B cell (primary cell): ENCODE measurements around the gene FHIP2A. TPM values are rescaled to one million over a fixed set of nuclear protein-coding genes. Genes with fewer than 3 reads are reported as not detected.

Source experiments
- ATAC-seq: fragments of 200-7000 bp; cut with Tn5 transposase; one replicate; pipeline ENCODE4 v1.10.0; 2021; ENCODE audit warnings: low read depth, mild to moderate bottlenecking, moderate number of reproducible peaks, moderate library complexity
- CTCF ChIA-PET: fragments of 350-600 bp; sonication (Branson Sonifier 250); formaldehyde crosslinking; loops from one replicate; lab custom pipeline; 2021; ENCODE audit warnings: antibody characterized with exemption, inconsistent platforms; lab: Charles Lee
- POLR2A ChIA-PET: fragments of 350-600 bp; sonication (Branson Sonifier 250); formaldehyde crosslinking; loops from one replicate; lab custom pipeline; 2021; ENCODE audit warnings: antibody characterized with exemption; lab: Charles Lee
- DNase-seq: peaks from one replicate; pipeline ENCODE4 v3.0.0; 2013
- H2AFZ ChIP-seq: 2 replicates; pipeline ENCODE4 v1.6.1; 2012; ENCODE audit warnings: mild to moderate bottlenecking, low read depth, low read length; ENCODE audit not compliant: insufficient read depth, poor library complexity, severe bottlenecking
- H3K27ac ChIP-seq, 2 donors: 1 replicate in 1 of 2; 2 replicates in 1 of 2; pipeline ENCODE4 v1.5.1; 2012 to 2013; ENCODE audit warnings: low read length in 2 of 2, mild to moderate bottlenecking in 2 of 2, moderate library complexity in 1 of 2
- H3K27me3 ChIP-seq, 4 experiments: fragments of 200-600 bp in 1 of 4; sonication (generic) in 1 of 4; replicated peaks in 1 of 4; 1 replicate in 2 of 4; 2 replicates in 2 of 4; pipeline versions ENCODE4 v1.6.1 to v1.7.0; 2013 to 2016; ENCODE audit warnings: low read length in 3 of 4, mild to moderate bottlenecking in 2 of 4, mixed read lengths in 1 of 4, moderate library complexity in 1 of 4; ENCODE audit not compliant: insufficient read depth in 4 of 4, control insufficient read depth in 3 of 4; ENCODE audit errors: control extremely low read depth in 1 of 4
- H3K36me3 ChIP-seq, 2 experiments: replicated peaks in 1 of 2; 1 replicate in 1 of 2; 2 replicates in 1 of 2; pipeline versions ENCODE4 v1.6.1 to v1.7.1; 2013; ENCODE audit warnings: low read length in 1 of 2; ENCODE audit not compliant: insufficient read depth in 2 of 2, control insufficient read depth in 1 of 2; ENCODE audit errors: control extremely low read depth in 1 of 2, extremely low read depth in 1 of 2
- H3K4me1 ChIP-seq, 2 donors: fragments of 200-600 bp in 1 of 2; sonication (generic) in 1 of 2; 1 replicate in 1 of 2; 2 replicates in 1 of 2; pipeline versions ENCODE4 v1.5.1 to v1.6.1; 2013 to 2017; ENCODE audit warnings: low read length in 2 of 2; ENCODE audit not compliant: control insufficient read depth in 2 of 2, insufficient read depth in 2 of 2
- H3K4me2 ChIP-seq: replicated peaks from 2 replicates; pipeline ENCODE3; 2012; ENCODE audit warnings: mild to moderate bottlenecking, low read depth, low read length; ENCODE audit not compliant: poor library complexity, severe bottlenecking
- H3K4me3 ChIP-seq, 5 experiments: fragments of 200-600 bp in 1 of 5; sonication (generic) in 1 of 5; 1 replicate in 3 of 5; 2 replicates in 2 of 5; pipeline versions ENCODE4 v1.5.1 to v1.7.0; 2011 to 2016; ENCODE audit warnings: low read length in 4 of 5, mild to moderate bottlenecking in 4 of 5, low read depth in 2 of 5, control low read depth in 1 of 5, moderate library complexity in 1 of 5; ENCODE audit not compliant: insufficient read depth in 1 of 5; ENCODE audit errors: control extremely low read depth in 1 of 5, extremely low read depth in 1 of 5
- H3K79me2 ChIP-seq: fragments of 200-600 bp; sonication (generic); one replicate; pipeline ENCODE4 v1.6.0; 2016; ENCODE audit warnings: low read length; ENCODE audit not compliant: control insufficient read depth, insufficient read depth
- H3K9ac ChIP-seq: fragments of 200-600 bp; sonication (generic); 2 replicates; pipeline ENCODE4 v1.6.1; 2017; ENCODE audit warnings: mild to moderate bottlenecking, low read length, moderate library complexity
- H3K9me3 ChIP-seq, 3 donors: one replicate each; pipeline versions ENCODE4 v1.6.1 to v1.7.1; 2013; ENCODE audit warnings: low read length in 2 of 3; ENCODE audit not compliant: control insufficient read depth in 2 of 3, insufficient read depth in 1 of 3; ENCODE audit errors: control extremely low read depth in 1 of 3
- H4K20me1 ChIP-seq: 2 replicates; pipeline ENCODE4 v1.6.0; 2012; ENCODE audit warnings: mild to moderate bottlenecking, low read length; ENCODE audit not compliant: insufficient read depth, control insufficient read depth, poor library complexity, severe bottlenecking
- H3K27ac Mint-ChIP-seq: one replicate; pipeline ENCODE4 v1.8.0; 2021; ENCODE audit warnings: mixed read lengths
- H3K27me3 Mint-ChIP-seq: one replicate; pipeline ENCODE4 v1.8.0; 2021; ENCODE audit warnings: mixed read lengths
- H3K4me1 Mint-ChIP-seq: one replicate; pipeline ENCODE4 v1.8.0; 2021; ENCODE audit warnings: mixed read lengths
- H3K4me3 Mint-ChIP-seq: one replicate; pipeline ENCODE4 v1.8.0; 2021; ENCODE audit warnings: mixed read lengths
- H3K9me3 Mint-ChIP-seq: one replicate; pipeline ENCODE4 v1.8.0; 2022; ENCODE audit warnings: mixed read lengths; ENCODE audit not compliant: insufficient read depth
- EZH2 ChIP-seq: IDR thresholded peaks from 2 replicates; pipeline ENCODE4 v1.6.1; 2012; ENCODE audit warnings: borderline replicate concordance, low read depth, mild to moderate bottlenecking, moderate library complexity, low read length; ENCODE audit not compliant: insufficient read depth, poor library complexity, severe bottlenecking
- WGBS: methylation state at CpG from one replicate; pipeline ENCODE4 v1.1.5; 2013; ENCODE audit warnings: missing lambda C conversion rate; ENCODE audit not compliant: insufficient coverage; 5-methylcytosine and 5-hydroxymethylcytosine counted together
- intact Hi-C: fragments of 100-400 bp; cut with micrococcal nuclease; formaldehyde crosslinking; loops from one replicate; pipeline ENCODE4 v1.10.0; 2022
- polyA plus RNA-seq: library from polyadenylated mRNA; depleted of rRNA; stranded (reverse); fragments of >200 nt; gene quantifications from 2 replicates; pipeline ENCODE4 v1.2.3, GENCODE V29; 2012
- total RNA-seq, 2 donors: library from RNA; stranded (reverse); fragments of 120-200 nt in 1 of 2; gene quantifications; 1 replicate in 1 of 2; 2 replicates in 1 of 2; pipeline versions ENCODE4 v1.2.3 to v1.2.4, GENCODE V29; 2013 to 2022
- TF ChIP-seq, protein P1 (sequence below): fragments of 200-600 bp; IDR thresholded peaks from one replicate; pipeline ENCODE4 v1.8.0; 2022; ENCODE audit warnings: antibody characterized with exemption, mild to moderate bottlenecking

The FHIP2A gene
- total and polyA plus RNA-seq, 2 donors (not counting 1 experiment from before 2014, with no cell fraction given) = 4.9 to 18.2 TPM

DNA sequence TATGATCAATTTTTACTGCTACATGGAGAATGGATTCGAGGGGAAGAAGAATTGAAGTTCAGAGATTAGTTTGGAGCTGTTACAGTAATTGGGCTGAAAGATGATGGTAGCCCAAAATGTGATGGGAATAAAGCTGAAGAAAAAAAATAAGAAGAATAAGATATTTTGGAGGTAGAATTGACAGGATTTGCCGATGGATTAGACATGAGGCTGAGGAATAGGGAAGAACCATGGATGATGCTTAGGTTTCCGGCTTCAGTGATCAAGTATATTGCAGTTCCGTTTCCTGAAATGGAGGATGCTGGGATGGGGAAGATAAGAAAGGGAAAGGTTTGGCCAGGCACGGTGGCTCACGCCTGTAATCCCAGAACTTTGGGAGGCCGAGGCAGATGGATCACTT, 38.9 kb upstream of the FHIP2A start:
- H3K4me1 ChIP-seq = no peaks in the 10 kb centered on the region
- H2AFZ ChIP-seq = no peak overlapping the region
- H3K27ac ChIP-seq = no peak overlapping the region
- no peaks in the 10 kb centered on the region for H3K9me3 ChIP-seq
- WGBS = 96% methylated on average over 4 of the region's 7 CpGs
- H3K79me2 ChIP-seq = no peaks in the 10 kb centered on the region
- intact Hi-C loops = no loop called here
- no peak overlapping the region for H3K4me3 Mint-ChIP-seq
- ChIA-PET CTCF (interaction anchor here (1.7 to 2.3 kb wide), 2 partner anchors 311 to 479 kb away, joined by 4 to 9 read pairs; no protein-coding TSS in a partner anchor), POLR2A (no interaction called here)
- H4K20me1 ChIP-seq = no peaks in the 10 kb centered on the region
- H3K4me1 Mint-ChIP-seq = no peaks in the 10 kb centered on the region
- DNase-seq = no peak
- no peak for ATAC-seq
- H3K36me3 ChIP-seq = no peaks in the 10 kb centered on the region
- TF ChIP-seq, protein P1, sequence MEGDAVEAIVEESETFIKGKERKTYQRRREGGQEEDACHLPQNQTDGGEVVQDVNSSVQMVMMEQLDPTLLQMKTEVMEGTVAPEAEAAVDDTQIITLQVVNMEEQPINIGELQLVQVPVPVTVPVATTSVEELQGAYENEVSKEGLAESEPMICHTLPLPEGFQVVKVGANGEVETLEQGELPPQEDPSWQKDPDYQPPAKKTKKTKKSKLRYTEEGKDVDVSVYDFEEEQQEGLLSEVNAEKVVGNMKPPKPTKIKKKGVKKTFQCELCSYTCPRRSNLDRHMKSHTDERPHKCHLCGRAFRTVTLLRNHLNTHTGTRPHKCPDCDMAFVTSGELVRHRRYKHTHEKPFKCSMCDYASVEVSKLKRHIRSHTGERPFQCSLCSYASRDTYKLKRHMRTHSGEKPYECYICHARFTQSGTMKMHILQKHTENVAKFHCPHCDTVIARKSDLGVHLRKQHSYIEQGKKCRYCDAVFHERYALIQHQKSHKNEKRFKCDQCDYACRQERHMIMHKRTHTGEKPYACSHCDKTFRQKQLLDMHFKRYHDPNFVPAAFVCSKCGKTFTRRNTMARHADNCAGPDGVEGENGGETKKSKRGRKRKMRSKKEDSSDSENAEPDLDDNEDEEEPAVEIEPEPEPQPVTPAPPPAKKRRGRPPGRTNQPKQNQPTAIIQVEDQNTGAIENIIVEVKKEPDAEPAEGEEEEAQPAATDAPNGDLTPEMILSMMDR = no peak
- TF ChIP-seq EZH2 = no peak
- H3K27ac Mint-ChIP-seq = no peak overlapping the region
- H3K27me3 Mint-ChIP-seq = peaks cover 2% of the 10 kb centered on the region
- H3K27me3 ChIP-seq = peaks cover 0 to 2% (median 0%) of the 10 kb centered on the region in 4 experiments
- H3K4me2 ChIP-seq = no peak overlapping the region
- no peak overlapping the region for H3K4me3 ChIP-seq
- no peaks in the 10 kb centered on the region for H3K9me3 Mint-ChIP-seq
- no peak overlapping the region for H3K9ac ChIP-seq

DNA sequence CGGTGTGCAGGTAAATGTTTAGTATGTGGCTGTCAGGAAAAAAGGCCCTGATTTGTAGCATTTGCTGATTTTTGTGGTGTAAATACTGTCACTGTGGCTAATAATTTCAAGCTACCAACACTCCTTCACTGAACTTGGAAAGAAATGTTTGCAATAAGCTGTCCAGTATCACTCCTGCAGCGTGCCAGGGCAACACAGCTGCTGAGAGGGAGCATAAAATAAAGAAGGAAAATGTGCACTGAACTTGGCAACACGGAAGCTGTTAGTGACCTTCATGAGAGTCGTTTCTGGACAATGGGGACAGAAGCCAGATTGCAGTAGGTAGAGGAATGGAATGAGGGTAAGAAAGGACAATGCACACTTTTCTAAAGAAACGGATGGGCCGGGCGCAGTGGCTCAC, 37.9 kb upstream of the FHIP2A start:
- H3K9ac ChIP-seq = no peak overlapping the region
- intact Hi-C loops = no loop called here
- ChIA-PET POLR2A (no interaction called here), CTCF (interaction anchor here (3.5 to 3.9 kb wide), 2 partner anchors 313 to 480 kb away, joined by 50 to 82 read pairs; no protein-coding TSS in a partner anchor)
- Mint-ChIP-seq H3K27ac (no peak overlapping the region), H3K27me3 (no peaks in the 10 kb centered on the region), H3K4me3 (no peak overlapping the region), H3K4me1 (no peaks in the 10 kb centered on the region), H3K9me3 (no peaks in the 10 kb centered on the region)
- H4K20me1 ChIP-seq = no peaks in the 10 kb centered on the region
- TF ChIP-seq, protein P1 = no peak
- TF ChIP-seq EZH2 = no peak
- H3K9me3 ChIP-seq = no peaks in the 10 kb centered on the region
- H3K4me1 ChIP-seq = no peaks in the 10 kb centered on the region
- H3K79me2 ChIP-seq = no peaks in the 10 kb centered on the region
- H3K27ac ChIP-seq = no peak overlapping the region
- DNase-seq (no peak), ATAC-seq (no peak)
- H3K4me3 ChIP-seq = no peak overlapping the region
- H3K27me3 ChIP-seq = no peaks in the 10 kb centered on the region
- no peak overlapping the region for H2AFZ ChIP-seq
- no peaks in the 10 kb centered on the region for H3K36me3 ChIP-seq
- WGBS = 89% methylated on average over 6 of the region's 7 CpGs
- no peak overlapping the region for H3K4me2 ChIP-seq
